GM12875 (cell line): ENCODE results near the gene MZT2A.
"Not testable (repeated sequence)": the region's sequence is repeated elsewhere in the genome, so short reads cannot be mapped to it uniquely, and the experiment has no call there.

Experiments used
- H3K4me3 ChIP-seq: one replicate; pipeline ENCODE4 v1.5.1; 2011; ENCODE audit warnings: low read depth, low read length, control low read depth
- TF ChIP-seq, protein P1 (sequence below): IDR thresholded peaks from 2 replicates; pipeline ENCODE4 v1.5.1; 2011; ENCODE audit warnings: low read depth, mild to moderate bottlenecking, control low read depth, inconsistent platforms, low read length, moderate library complexity, borderline replicate concordance; ENCODE audit not compliant: insufficient read depth

Gene MZT2A

GRCh38 chr2:131493199-131493968, 1.2 kb upstream of the MZT2A start:
- TF ChIP-seq, protein P1, sequence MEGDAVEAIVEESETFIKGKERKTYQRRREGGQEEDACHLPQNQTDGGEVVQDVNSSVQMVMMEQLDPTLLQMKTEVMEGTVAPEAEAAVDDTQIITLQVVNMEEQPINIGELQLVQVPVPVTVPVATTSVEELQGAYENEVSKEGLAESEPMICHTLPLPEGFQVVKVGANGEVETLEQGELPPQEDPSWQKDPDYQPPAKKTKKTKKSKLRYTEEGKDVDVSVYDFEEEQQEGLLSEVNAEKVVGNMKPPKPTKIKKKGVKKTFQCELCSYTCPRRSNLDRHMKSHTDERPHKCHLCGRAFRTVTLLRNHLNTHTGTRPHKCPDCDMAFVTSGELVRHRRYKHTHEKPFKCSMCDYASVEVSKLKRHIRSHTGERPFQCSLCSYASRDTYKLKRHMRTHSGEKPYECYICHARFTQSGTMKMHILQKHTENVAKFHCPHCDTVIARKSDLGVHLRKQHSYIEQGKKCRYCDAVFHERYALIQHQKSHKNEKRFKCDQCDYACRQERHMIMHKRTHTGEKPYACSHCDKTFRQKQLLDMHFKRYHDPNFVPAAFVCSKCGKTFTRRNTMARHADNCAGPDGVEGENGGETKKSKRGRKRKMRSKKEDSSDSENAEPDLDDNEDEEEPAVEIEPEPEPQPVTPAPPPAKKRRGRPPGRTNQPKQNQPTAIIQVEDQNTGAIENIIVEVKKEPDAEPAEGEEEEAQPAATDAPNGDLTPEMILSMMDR = no peak
- peak overlapping the region; percentile 97 for H3K4me3 ChIP-seq

DNA sequence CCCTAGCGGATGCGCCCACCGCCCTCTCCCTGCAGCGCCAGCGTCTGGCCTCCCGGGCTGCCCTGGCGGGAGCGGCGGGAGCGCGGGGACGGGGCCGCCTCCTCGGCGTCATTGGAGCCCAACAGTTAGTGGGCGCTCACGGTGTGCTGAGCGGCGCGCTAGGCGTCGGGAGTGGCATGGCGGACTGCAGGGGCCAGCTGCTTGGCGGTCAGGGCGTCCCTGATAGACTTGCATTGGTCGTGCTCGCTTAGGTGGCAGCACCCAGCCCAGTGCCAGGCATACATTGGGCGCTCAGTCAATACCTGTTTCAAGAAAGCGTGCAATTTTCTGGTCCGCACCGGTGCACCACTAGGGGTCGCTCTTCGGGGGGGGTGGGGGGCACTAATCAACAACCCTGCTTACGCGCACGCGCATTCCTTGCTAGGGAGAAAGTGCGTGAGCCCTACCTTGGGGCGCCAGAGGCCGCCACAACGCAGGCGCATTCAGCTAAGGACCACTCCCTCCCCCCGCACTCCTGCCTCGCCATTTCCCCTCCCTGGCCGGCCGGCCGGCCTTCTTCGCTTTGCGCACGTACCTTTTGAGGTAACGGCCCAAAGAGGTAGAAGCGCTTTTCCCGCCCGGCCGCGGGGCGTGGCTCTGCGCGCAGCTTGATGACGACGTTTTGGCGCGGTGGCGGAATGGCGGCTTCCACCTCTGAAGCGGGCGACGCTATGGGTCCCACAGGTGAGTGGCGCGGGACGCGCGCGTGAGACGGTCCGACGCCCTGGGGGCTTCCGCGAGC, 411 bp upstream of the MZT2A start:
- peak overlapping the region; percentile 97 for H3K4me3 ChIP-seq
- TF ChIP-seq, protein P1 = peak; percentile 78

- H3K4me3 ChIP-seq = peak overlapping the region; percentile 67
Measured at GRCh38 chr2:131491469-131491836, 744 bp downstream of the MZT2A start.

- H3K4me3 ChIP-seq = peak overlapping the region; percentile 67
Measured at GRCh38 chr2:131490616-131491468, 1.4 kb downstream of the MZT2A start.

- TF ChIP-seq, protein P1 = no peak
- H3K4me3 ChIP-seq = no peak overlapping the region
Measured at GRCh38 chr2:131488306-131489205, 3.6 kb downstream of the MZT2A start.

DNA sequence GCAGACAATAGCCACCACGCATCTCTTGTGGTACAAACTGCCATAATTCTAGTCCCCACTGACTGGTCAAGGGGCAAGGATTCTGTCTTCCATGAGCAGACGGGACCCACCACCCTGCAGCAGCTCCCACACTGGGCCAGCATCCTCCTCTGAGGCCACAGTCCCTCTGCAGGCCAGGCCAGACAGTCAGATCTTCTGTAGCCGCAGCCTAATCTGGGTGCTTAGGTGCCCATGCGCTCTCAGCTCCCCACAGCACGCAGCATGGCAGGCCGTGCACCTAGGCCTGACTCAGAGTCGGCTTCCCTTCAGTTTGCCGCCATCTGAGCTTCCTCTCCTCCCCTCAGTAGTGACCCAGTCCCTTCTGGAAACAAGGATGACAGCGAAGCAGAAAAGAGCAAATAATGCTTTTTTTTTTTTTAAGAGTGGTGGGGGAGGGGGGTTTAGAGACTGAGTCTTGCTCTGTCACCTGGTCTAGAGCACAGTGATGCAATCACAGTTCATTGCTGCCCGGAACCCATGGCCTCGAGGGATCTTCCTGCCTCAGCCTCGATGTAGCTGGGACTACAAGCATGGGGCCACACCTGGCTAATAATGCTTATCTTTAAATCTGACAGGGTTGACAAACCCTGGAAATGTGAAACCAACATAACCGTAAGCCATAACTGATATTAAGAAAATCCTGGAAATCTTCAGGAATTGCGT, 5.8 kb downstream of the MZT2A start:
- not testable (repeated sequence) for H3K4me3 ChIP-seq

GRCh38 chr2:131484906-131485460, 7.2 kb downstream of the MZT2A start:
- not testable (repeated sequence) for H3K4me3 ChIP-seq

DNA sequence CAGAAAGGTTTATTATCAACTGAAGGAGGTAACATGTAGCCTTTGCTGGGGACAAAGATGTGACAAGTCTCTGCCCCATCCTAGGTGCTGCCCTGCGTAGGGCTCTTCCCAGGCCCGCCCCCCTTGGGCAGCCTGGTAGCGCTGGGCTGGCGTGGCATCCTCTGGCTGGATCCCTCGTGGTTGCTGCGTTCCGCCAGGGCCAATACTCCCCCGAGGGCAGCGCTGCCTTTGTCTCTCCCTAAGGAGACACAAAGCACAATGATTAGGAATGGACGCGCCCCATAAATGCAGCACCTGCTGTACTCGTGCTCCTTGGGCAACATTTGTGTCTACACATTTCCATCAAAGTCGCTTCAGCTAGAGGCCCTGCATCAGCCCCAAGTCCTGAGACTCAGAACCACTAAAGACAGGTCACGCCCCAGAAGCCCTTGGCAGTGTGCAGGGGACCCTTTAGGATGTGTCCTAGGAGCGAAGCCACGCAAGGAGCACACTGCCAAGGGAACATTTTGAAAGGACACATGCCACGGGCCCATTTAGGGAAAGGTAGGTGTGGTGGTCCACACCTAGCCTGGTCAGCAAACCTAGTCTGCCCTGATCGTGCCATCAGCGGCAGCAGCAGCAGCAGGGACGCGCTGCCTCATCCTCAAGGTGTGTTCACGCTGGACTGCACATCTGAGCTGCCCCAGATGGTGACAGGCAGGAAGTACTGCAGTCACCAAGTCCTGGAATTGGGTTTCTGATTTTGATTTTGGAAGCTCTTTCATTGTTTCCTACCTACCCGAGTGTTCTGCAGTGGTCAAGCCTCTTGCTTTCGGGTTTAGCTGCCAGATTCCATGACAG, 8.0 kb downstream of the MZT2A start:
- not testable (repeated sequence) for H3K4me3 ChIP-seq

DNA sequence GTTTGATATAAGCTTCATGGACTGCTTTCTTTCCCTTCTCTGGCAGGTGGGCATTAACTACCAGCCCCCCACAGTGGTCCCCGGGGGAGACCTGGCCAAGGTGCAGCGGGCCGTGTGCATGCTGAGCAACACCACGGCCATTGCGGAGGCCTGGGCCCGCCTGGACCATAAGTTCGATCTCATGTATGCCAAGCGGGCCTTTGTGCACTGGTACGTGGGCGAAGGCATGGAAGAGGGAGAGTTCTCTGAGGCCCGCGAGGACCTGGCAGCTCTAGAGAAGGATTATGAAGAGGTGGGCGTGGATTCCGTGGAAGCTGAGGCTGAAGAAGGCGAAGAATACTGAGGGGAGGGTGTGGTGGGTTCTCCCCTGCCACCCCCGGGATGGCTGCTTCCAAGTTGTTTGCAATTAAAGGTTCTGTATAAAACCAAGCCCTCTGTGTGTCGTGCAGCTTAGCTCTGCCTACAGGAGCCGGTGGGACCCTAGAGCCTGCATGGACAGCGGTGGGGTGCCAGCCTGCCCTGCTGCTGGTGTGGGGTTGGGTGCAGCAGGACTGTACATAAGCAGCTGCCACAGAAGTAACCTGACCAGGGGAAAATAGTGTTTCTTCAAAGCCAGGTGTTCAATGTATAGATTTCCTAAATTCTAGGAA, 9.6 kb downstream of the MZT2A start:
- not testable (repeated sequence) for H3K4me3 ChIP-seq

GRCh38 chr2:131480351-131480750, 11.8 kb downstream of the MZT2A start:
- H3K4me3 ChIP-seq = not testable (repeated sequence)

GRCh38 chr2:131478850-131479461, 13.2 kb downstream of the MZT2A start:
- H3K4me3 ChIP-seq = not testable (repeated sequence)
